Calu3 (cell line): ENCODE data around the gene HTR7. TPM values are rescaled to one million over a fixed set of nuclear protein-coding genes. Genes with fewer than 3 reads are reported as not detected.

ENCODE experiments used
- BruUV-seq: library from RNA; stranded (reverse); fragments of 400-500 nt; replicated peaks from 2 replicates; lab custom pipeline; 2021; lab: Mats Ljungman, UMichigan
- CTCF ChIA-PET: fragments of 300-600 bp; sonication (Branson Sonifier 250); formaldehyde crosslinking; loops from one replicate; lab custom pipeline; 2022; ENCODE audit warnings: antibody characterized with exemption; lab: Charles Lee
- DNase-seq: peaks from one replicate; pipeline ENCODE4 v3.0.0; 2022
- H3K27ac Mint-ChIP-seq: one replicate; pipeline ENCODE4 v1.8.0; 2022; ENCODE audit warnings: mixed read lengths; ENCODE audit not compliant: unreplicated experiment
- H3K27me3 Mint-ChIP-seq: one replicate; pipeline ENCODE4 v1.8.0; 2022; ENCODE audit warnings: mixed read lengths; ENCODE audit not compliant: unreplicated experiment
- H3K36me3 Mint-ChIP-seq: one replicate; pipeline ENCODE4 v1.8.0; 2022; ENCODE audit warnings: mild to moderate bottlenecking, moderate library complexity, mixed read lengths; ENCODE audit not compliant: insufficient read depth, unreplicated experiment
- H3K4me1 Mint-ChIP-seq: one replicate; pipeline ENCODE4 v1.8.0; 2022; ENCODE audit warnings: mild to moderate bottlenecking, low read depth, mixed read lengths; ENCODE audit not compliant: unreplicated experiment
- H3K4me3 Mint-ChIP-seq: one replicate; pipeline ENCODE4 v1.8.0; 2022; ENCODE audit warnings: mild to moderate bottlenecking, low read depth, moderate library complexity, mixed read lengths; ENCODE audit not compliant: unreplicated experiment
- H3K9me3 Mint-ChIP-seq: one replicate; pipeline ENCODE4 v1.8.0; 2022; ENCODE audit warnings: low read depth, mixed read lengths; ENCODE audit not compliant: unreplicated experiment
- CTCF ChIP-seq: fragments of 200-600 bp; IDR thresholded peaks from one replicate; pipeline ENCODE4 v1.8.0; 2022; ENCODE audit warnings: antibody characterized with exemption; ENCODE audit not compliant: unreplicated experiment
- intact Hi-C: fragments of 100-400 bp; cut with micrococcal nuclease; formaldehyde crosslinking; loops from one replicate; pipeline ENCODE4 v1.10.0; 2022; ENCODE audit not compliant: unreplicated experiment
- total RNA-seq: library from RNA; stranded (reverse); gene quantifications from 2 replicates; pipeline ENCODE4 v1.2.3, GENCODE V29; 2022

HTR7 gene
- total RNA-seq, 1 experiment from 2014 or later = 0.12 TPM

- CTCF ChIA-PET = no interaction called here
- H3K27ac Mint-ChIP-seq = no peak overlapping the region
- peaks cover 23% of the 10 kb centered on the region for H3K27me3 Mint-ChIP-seq
- H3K36me3 Mint-ChIP-seq = no peaks in the 10 kb centered on the region
- TF ChIP-seq CTCF = no peak
- intact Hi-C loops = no loop called here
- DNase-seq = no peak
- no peaks in the 10 kb centered on the region for H3K4me1 Mint-ChIP-seq
- no peak overlapping the region for H3K4me3 Mint-ChIP-seq
- H3K9me3 Mint-ChIP-seq = no peaks in the 10 kb centered on the region
- no TSS peak for BruUV-seq
These were observed 59.4 kb downstream of the HTR7 start for GRCh38 chr10:90798482-90798881.

GRCh38 chr10:90790422-90790821 lies 67.4 kb downstream of the HTR7 start:
- no peaks in the 10 kb centered on the region for H3K9me3 Mint-ChIP-seq
- no peak overlapping the region for H3K27ac Mint-ChIP-seq
- BruUV-seq = no TSS peak
- TF ChIP-seq CTCF = no peak
- DNase-seq = no peak
- no peak overlapping the region for H3K4me3 Mint-ChIP-seq
- peaks cover 73% of the 10 kb centered on the region for H3K27me3 Mint-ChIP-seq
- no peaks in the 10 kb centered on the region for H3K36me3 Mint-ChIP-seq
- intact Hi-C loops = no loop called here
- H3K4me1 Mint-ChIP-seq = no peaks in the 10 kb centered on the region
- CTCF ChIA-PET = no interaction called here

GRCh38 chr10:90788968-90789367 lies 68.9 kb downstream of the HTR7 start:
- no peak for DNase-seq
- Mint-ChIP-seq H3K9me3 (no peaks in the 10 kb centered on the region), H3K4me3 (no peak overlapping the region), H3K27ac (no peak overlapping the region), H3K27me3 (peaks cover 76% of the 10 kb centered on the region), H3K36me3 (no peaks in the 10 kb centered on the region), H3K4me1 (no peaks in the 10 kb centered on the region)
- TF ChIP-seq CTCF = no peak
- intact Hi-C loops = loop anchor here (1.0 to 5.0 kb wide), 3 partner anchors 38 to 996 kb away; no protein-coding TSS in a partner anchor
- CTCF ChIA-PET = no interaction called here
- BruUV-seq = no TSS peak

GRCh38 chr10:90788199-90788491 lies 69.7 kb downstream of the HTR7 start:
- CTCF ChIA-PET = no interaction called here
- Mint-ChIP-seq H3K27me3 (peaks cover 78% of the 10 kb centered on the region), H3K4me3 (no peak overlapping the region), H3K27ac (no peak overlapping the region), H3K4me1 (no peaks in the 10 kb centered on the region), H3K36me3 (no peaks in the 10 kb centered on the region), H3K9me3 (no peaks in the 10 kb centered on the region)
- DNase-seq = no peak
- no peak for TF ChIP-seq CTCF
- intact Hi-C loops = loop anchor here (1.0 to 5.0 kb wide), 3 partner anchors 37 to 995 kb away; no protein-coding TSS in a partner anchor
- no TSS peak for BruUV-seq
